Uterus (tissue), 2 donors: Measurements from ENCODE around the gene ZNF45.

Experiments used
- CTCF ChIP-seq, 4 experiments: fragments of 200-600 bp in 2 of 4; fragments of 450-650 bp in 2 of 4; sonication (generic) in 2 of 4; IDR thresholded peaks; one replicate each; pipeline ENCODE4 v1.5.1; 2016 to 2019; ENCODE audit warnings: antibody characterized with exemption in 4 of 4, mild to moderate bottlenecking in 2 of 4, moderate library complexity in 1 of 4
- POLR2A ChIP-seq, 2 donors: fragments of 450-650 bp; IDR thresholded peaks; one replicate each; pipeline ENCODE4 v1.6.1; 2016; ENCODE audit warnings: antibody characterized with exemption in 2 of 2, mild to moderate bottlenecking in 1 of 2, moderate library complexity in 1 of 2

- TF ChIP-seq CTCF (IDR thresholded peaks at IDR 0.05) = no peak
- TF ChIP-seq POLR2A (IDR thresholded peaks at IDR 0.05) = no peak
Measured at GRCh38 chr19:43957891-43958290, 22.8 kb upstream of the ZNF45 start.
